Memory B cell (primary cell): ENCODE data around the gene ST8SIA1.
A peak's percentile ranks its signal among the peaks of the same experiment; 100 is the strongest.
"Not testable (repeated sequence)": the region's sequence is repeated elsewhere in the genome, so short reads cannot be mapped to it uniquely, and the experiment has no call there.

ENCODE experiments used
- ATAC-seq: fragments of 150-1000 bp; cut with Tn5 transposase; 2 replicates; pipeline ENCODE4 v1.10.0; 2021; ENCODE audit warnings: low read depth, mild to moderate bottlenecking, moderate library complexity
- DNase-seq, 2 donors: peaks; one replicate each; pipeline ENCODE4 v3.0.0; 2022; ENCODE audit warnings: low spot score in 2 of 2
- H3K27ac Mint-ChIP-seq: one replicate; pipeline ENCODE4 v1.8.0; 2022; ENCODE audit warnings: mild to moderate bottlenecking, moderate library complexity, mixed read lengths
- H3K27me3 Mint-ChIP-seq: one replicate; pipeline ENCODE4 v1.8.0; 2022; ENCODE audit warnings: mixed read lengths
- H3K36me3 Mint-ChIP-seq: one replicate; pipeline ENCODE4 v1.8.0; 2022; ENCODE audit warnings: mild to moderate bottlenecking, mixed read lengths
- H3K4me1 Mint-ChIP-seq: one replicate; pipeline ENCODE4 v1.8.0; 2022; ENCODE audit warnings: mixed read lengths
- H3K4me3 Mint-ChIP-seq: one replicate; pipeline ENCODE4 v1.8.0; 2022; ENCODE audit warnings: mild to moderate bottlenecking, moderate library complexity, mixed read lengths
- H3K9me3 Mint-ChIP-seq: one replicate; pipeline ENCODE4 v1.8.0; 2022; ENCODE audit warnings: mixed read lengths

The ST8SIA1 gene, protein sequence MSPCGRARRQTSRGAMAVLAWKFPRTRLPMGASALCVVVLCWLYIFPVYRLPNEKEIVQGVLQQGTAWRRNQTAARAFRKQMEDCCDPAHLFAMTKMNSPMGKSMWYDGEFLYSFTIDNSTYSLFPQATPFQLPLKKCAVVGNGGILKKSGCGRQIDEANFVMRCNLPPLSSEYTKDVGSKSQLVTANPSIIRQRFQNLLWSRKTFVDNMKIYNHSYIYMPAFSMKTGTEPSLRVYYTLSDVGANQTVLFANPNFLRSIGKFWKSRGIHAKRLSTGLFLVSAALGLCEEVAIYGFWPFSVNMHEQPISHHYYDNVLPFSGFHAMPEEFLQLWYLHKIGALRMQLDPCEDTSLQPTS

DNA sequence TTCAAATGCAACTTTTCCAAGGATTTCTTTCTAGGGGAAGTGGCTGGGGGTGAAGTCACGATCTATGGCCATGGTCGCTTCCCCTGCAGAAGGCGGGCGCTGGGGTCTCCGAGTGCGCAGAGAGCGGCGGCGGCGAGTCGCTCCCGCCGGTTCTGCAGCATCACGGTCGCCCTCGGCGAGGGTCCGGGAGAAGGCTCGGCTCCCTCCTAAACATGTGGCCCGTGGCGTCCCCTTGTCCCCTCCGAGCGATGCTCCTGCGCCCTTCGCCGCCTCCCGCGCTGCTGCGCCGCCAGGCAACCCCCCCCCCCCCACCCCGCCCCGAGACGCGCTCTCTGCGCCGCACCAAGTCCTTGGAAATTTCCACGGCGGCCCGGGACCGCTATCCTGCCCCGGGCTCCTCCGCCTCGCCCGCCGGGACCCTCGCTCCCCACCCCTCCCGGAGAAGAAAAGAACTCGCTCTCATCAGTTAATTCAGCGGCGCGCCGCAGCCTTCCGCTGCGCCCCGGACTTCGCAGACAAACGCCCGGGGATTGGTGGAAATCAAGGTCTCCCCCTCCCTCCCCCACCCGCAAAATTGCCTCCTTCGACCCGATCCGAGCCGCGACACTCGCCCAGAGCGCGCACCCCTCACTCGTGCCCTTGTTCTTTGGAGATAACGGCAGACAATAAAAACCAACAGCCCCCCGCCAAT, at the start of gene ST8SIA1:
ST8SIA1 (minus strand) TSS at position 298 of the 691 bp plus-strand sequence. CDS start 475 bp downstream, outside the sequence.
- no peaks in the 10 kb centered on the region for H3K9me3 Mint-ChIP-seq
- DNase-seq (no peak), ATAC-seq (no peak)
- H3K27ac Mint-ChIP-seq = no peak within 1 kb of the TSS
- H3K27me3 Mint-ChIP-seq = peaks cover 23% of the 10 kb centered on the region
- peaks cover 9% of the 10 kb centered on the region for H3K4me1 Mint-ChIP-seq
- no peaks in the 10 kb centered on the region for H3K36me3 Mint-ChIP-seq
- H3K4me3 Mint-ChIP-seq = peak within 1 kb of the TSS; percentile 89

DNA sequence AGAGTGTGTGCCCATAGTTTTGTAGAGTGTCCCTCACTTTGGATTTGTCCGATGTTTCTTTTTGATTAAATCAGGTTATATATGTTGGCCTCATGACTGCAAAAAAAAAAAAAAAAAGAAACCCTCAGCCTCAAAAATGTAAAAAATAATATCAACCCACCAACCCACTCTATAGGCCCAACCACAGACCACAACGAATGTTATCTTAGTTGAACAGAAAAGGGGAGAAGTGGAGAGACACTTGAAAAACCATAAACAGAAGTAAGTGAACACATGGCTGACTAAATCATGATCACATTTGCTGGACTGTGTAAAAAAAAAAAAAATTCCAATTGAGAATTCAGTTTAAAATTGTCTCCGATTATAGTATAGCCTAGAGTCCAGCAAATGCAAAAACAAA, 45.5 kb upstream of the ST8SIA1 start:
- H3K4me3 Mint-ChIP-seq = no peak overlapping the region
- H3K36me3 Mint-ChIP-seq = no peaks in the 10 kb centered on the region
- no peak for DNase-seq
- peaks cover 4% of the 10 kb centered on the region for H3K27me3 Mint-ChIP-seq
- peaks cover 3% of the 10 kb centered on the region for H3K9me3 Mint-ChIP-seq
- ATAC-seq = no peak
- no peaks in the 10 kb centered on the region for H3K4me1 Mint-ChIP-seq
- no peak overlapping the region for H3K27ac Mint-ChIP-seq

DNA sequence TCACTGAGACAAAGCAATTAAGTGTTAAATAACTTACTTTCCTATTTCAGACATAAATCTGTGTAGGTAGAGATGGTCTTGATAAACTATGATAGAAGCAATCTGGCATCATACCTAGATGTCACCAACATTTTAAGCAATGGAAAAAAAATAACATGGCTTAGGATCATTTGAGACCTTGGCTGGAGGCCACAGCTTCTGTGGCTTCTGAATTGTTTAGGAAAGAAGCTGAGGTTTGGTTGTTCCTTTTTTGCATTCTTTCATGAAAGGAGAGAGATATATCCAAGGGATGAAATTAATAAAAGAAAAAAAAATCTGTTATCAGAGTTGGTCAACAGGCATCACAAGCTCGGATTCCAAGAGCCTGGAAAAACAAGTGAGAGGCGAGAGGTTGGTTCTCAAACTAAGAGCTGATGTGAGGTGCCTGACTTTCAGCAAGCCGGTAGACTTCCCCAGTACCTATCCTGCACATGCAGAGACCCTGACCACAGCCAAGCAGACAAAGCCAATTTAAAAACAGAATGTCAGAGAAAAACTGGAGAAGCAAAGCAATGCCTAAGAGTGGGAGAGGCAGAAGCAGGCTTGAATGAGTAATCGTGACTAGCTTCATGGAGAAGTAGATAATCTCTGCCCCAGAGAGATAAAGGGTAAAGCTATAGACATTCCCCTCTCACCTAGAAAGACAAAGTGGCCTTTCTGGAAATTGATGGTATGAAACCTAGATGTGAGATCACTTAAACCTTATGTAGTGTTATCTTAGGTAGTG, 43.4 kb upstream of the ST8SIA1 start:
- no peaks in the 10 kb centered on the region for H3K36me3 Mint-ChIP-seq
- H3K27ac Mint-ChIP-seq = no peak overlapping the region
- H3K4me1 Mint-ChIP-seq = peaks cover 2% of the 10 kb centered on the region
- no peak overlapping the region for H3K4me3 Mint-ChIP-seq
- H3K27me3 Mint-ChIP-seq = peaks cover 4% of the 10 kb centered on the region
- no peaks in the 10 kb centered on the region for H3K9me3 Mint-ChIP-seq
- ATAC-seq (no peak), DNase-seq (no peak)

DNA sequence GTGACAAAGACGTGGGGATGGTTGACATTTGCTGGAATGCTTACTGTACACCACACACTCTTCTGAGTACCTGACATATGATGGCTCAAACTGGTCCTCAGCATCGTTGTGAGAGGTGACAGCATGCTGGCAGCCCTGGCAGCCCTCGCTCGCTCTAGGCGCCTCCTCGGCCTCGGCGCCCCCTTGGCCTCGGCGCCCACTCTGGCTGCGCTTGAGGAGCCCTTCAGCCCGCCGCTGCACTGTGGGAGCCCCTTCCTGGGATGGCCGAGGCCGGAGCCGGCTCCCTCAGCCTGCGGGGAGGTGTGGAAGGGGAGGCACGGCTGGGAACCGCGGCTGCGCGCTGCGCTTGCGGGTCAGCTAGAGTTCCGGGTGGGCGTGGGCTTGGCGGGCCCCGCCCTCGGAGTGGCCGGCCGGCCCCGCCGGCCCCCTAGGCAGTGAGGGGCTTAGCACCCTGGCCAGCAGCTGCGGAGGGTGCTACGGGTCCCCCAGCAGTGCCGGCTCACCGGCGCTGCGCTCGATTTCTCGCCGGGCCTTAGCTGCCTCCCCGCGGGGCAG, 42.2 kb upstream of the ST8SIA1 start:
- H3K4me1 Mint-ChIP-seq, H3K36me3 Mint-ChIP-seq, ATAC-seq, H3K27ac Mint-ChIP-seq, H3K4me3 Mint-ChIP-seq, H3K9me3 Mint-ChIP-seq, H3K27me3 Mint-ChIP-seq, DNase-seq: not testable (repeated sequence)

DNA sequence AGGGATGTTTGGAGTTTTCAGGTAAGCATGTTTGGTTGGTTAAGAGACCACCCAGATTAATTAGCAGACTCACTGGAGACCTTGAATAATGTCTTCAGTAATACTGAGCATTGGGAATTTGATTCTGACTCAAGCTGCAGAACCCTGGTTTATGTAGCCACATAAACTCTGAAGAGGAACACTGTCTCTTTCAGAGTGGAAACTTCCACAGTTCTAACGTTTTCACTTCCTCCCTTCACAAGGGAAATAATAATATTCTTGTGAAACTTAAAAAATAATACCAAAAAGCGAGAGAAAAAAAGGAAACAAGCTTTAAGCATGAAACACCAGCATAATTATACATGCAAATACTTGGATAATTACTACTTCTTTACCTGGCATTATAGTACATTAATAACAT, 40.0 kb upstream of the ST8SIA1 start:
- Mint-ChIP-seq H3K9me3 (no peaks in the 10 kb centered on the region), H3K27ac (no peak overlapping the region), H3K4me1 (peaks cover 2% of the 10 kb centered on the region), H3K27me3 (no peaks in the 10 kb centered on the region), H3K36me3 (no peaks in the 10 kb centered on the region), H3K4me3 (no peak overlapping the region)
- ATAC-seq = peak; percentile 45
- DNase-seq = no peak

DNA sequence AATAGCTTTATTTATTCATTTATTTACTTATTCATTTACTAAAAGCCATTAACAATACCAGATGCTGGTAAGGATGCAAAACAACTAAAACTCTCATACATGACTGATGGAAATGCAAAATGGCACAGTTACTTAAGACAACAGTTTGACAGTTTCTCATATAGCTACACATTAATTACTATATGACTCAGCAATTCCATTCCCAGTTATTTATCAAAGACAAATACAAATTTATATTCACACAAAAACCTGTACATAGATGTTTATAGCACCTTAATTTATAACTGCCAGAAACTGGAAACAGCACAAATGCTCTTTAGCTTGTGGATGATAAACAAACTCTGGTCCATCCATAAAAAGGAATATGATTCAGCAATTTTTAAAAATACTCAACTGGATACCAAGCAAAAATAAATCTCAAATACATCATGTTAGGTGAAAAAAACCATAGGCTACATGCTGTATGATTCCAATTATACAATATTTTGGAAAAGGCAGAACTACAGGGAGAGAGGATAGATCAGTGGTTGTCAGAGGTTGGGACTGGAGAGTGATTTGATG, 37.9 kb upstream of the ST8SIA1 start:
- ATAC-seq (no peak), DNase-seq (no peak)
- Mint-ChIP-seq H3K4me3 (no peak overlapping the region), H3K36me3 (peaks cover 2% of the 10 kb centered on the region), H3K27ac (no peak overlapping the region), H3K9me3 (peaks cover 12% of the 10 kb centered on the region), H3K4me1 (peaks cover 2% of the 10 kb centered on the region), H3K27me3 (no peaks in the 10 kb centered on the region)

DNA sequence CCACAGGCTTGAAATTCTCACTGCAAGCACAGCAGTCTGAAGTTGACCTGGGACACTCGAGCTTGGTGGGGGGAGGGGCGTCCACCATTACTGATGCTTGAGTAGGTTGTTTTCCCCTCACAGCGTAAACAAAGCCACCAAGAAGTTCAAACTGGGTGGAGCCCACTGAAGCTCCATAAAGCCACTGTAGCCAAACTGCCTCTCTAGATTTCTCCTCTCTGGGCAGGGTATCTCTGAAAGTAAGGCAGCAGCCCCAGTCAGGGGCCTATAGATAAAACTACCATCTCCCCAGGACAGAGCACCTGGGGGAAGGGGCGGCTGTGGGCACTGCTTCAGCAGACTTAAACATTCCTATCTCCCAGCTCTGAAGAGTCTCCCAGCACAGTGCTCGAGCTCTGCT, 31.7 kb upstream of the ST8SIA1 start:
- ATAC-seq (no peak), DNase-seq (no peak)
- Mint-ChIP-seq H3K27ac (no peak overlapping the region), H3K27me3 (peaks cover 5% of the 10 kb centered on the region), H3K36me3 (peaks cover 4% of the 10 kb centered on the region), H3K4me3 (no peak overlapping the region), H3K4me1 (no peaks in the 10 kb centered on the region), H3K9me3 (peaks cover 14% of the 10 kb centered on the region)

DNA sequence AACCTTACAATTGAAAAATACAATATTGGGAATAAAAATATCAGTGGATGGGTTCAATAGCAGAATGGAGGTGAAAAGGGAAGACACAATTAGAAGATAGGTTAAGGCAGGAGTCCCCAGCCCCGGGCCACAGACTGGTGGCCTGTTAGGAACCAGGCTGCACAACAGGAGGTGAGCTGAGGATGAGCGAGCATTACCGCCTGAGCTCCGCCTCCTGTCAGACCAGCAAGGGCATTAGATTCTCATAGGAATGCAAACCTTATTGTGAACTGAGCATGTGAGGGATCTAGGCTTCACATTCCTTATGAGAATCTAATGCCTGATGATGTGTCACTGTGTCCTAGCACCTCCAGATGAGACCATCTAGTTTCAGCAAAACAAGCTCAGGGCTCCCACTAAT, 27.3 kb upstream of the ST8SIA1 start:
- Mint-ChIP-seq H3K9me3 (no peaks in the 10 kb centered on the region), H3K4me1 (no peaks in the 10 kb centered on the region), H3K4me3 (no peak overlapping the region), H3K36me3 (no peaks in the 10 kb centered on the region), H3K27ac (no peak overlapping the region), H3K27me3 (peaks cover 8% of the 10 kb centered on the region)
- ATAC-seq (no peak), DNase-seq (no peak)

DNA sequence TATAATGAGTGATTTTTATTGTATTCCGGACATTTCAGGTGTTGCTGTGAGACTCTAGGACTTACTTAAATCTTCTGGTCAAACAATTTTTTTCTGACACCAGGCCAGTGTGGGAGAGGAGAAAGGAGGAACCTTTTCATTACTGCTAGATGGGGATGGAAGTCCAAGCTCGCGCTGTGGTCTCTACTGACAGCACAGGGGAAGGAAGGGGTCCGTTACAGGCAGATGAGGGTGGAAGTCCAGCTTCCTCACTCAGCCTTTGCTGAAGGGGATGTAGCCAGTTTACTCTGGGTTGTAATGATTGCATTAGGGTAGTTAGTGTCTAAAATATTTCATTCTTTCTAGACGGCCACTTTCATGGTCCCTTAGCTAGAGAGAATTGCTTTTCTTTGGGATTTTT, 26.3 kb upstream of the ST8SIA1 start:
- H3K9me3 Mint-ChIP-seq = no peaks in the 10 kb centered on the region

DNA sequence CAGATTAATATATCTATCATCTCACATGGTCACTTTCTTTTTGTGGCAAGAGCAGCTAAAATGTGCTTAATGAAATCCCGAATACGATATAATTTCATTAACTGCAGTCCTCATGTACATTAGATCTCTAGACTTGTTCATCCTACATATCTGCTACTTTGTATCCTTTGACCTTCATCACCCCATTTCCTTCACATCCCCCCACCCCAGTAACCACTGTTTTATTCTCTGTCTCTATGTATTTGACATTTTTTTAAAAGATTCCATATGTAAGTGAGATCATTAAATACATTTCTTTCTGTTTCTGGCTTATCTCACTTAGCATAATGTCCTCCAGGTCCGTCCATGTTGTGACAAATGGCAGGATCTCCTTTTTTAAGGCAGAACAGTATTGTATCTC, 23.0 kb upstream of the ST8SIA1 start:
- Mint-ChIP-seq H3K4me3 (no peak overlapping the region), H3K36me3 (no peaks in the 10 kb centered on the region), H3K4me1 (no peaks in the 10 kb centered on the region), H3K9me3 (no peaks in the 10 kb centered on the region), H3K27me3 (peaks cover 10% of the 10 kb centered on the region), H3K27ac (no peak overlapping the region)
- DNase-seq = no peak
- ATAC-seq = no peak

More for the DNA sequence above, 26.3 kb upstream of the ST8SIA1 start:
- no peak overlapping the region for H3K27ac Mint-ChIP-seq
- no peaks in the 10 kb centered on the region for H3K36me3 Mint-ChIP-seq
- ATAC-seq (no peak), DNase-seq (no peak)
- H3K4me3 Mint-ChIP-seq = no peak overlapping the region
- peaks cover 9% of the 10 kb centered on the region for H3K27me3 Mint-ChIP-seq
- no peaks in the 10 kb centered on the region for H3K4me1 Mint-ChIP-seq

DNA sequence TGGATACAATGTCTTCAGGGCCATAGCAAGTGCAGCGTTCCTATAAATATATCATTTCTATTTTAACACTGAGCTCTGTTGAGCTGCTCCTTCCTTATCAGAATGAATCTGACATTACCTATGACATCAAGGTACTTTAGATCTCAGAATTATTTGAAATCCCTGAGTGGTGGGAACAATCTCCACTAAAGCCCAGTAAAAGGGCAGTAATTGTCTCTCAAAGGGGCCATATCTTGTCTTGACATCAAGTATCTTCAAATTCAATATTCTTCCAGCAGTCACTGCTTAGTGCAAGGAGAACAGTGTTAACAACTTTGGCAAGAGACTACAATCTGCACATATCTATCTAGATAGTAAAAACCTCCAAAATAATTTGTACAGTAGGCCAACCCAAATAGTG, 21.7 kb upstream of the ST8SIA1 start:
- ATAC-seq = no peak
- Mint-ChIP-seq H3K36me3 (no peaks in the 10 kb centered on the region), H3K27me3 (peaks cover 6% of the 10 kb centered on the region), H3K4me3 (no peak overlapping the region), H3K27ac (no peak overlapping the region), H3K4me1 (no peaks in the 10 kb centered on the region), H3K9me3 (no peaks in the 10 kb centered on the region)
- no peak for DNase-seq

DNA sequence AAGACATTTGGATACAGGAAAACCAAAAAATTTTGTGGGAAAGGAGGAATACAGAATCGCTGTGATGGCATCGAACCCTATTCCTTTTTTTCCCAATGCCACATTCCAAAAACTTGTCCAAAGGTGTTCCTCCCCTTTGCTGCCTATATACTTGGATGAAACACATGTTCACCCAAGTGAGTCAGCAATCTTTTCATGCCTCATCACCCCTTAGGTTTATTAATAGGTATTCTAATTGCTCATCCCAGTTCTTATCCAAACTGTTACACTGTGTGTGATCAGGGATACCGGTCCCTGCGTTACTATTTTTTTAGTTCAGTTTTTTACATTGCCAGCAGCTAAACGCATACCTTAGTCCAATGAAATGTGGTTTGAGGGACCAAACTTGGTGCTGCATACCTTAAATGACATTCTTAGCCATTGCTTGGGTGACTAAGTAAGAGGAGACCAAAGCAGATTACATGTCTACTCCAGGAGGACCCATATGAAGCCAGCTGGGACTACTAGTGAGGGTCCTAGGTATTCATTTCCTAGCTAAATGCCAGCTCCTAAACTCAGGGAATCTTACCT, 20.6 kb upstream of the ST8SIA1 start:
- DNase-seq (no peak), ATAC-seq (no peak)
- H3K27ac Mint-ChIP-seq = no peak overlapping the region
- H3K9me3 Mint-ChIP-seq = no peaks in the 10 kb centered on the region
- H3K4me1 Mint-ChIP-seq = no peaks in the 10 kb centered on the region
- H3K27me3 Mint-ChIP-seq = peaks cover 5% of the 10 kb centered on the region
- H3K36me3 Mint-ChIP-seq = no peaks in the 10 kb centered on the region
- no peak overlapping the region for H3K4me3 Mint-ChIP-seq

DNA sequence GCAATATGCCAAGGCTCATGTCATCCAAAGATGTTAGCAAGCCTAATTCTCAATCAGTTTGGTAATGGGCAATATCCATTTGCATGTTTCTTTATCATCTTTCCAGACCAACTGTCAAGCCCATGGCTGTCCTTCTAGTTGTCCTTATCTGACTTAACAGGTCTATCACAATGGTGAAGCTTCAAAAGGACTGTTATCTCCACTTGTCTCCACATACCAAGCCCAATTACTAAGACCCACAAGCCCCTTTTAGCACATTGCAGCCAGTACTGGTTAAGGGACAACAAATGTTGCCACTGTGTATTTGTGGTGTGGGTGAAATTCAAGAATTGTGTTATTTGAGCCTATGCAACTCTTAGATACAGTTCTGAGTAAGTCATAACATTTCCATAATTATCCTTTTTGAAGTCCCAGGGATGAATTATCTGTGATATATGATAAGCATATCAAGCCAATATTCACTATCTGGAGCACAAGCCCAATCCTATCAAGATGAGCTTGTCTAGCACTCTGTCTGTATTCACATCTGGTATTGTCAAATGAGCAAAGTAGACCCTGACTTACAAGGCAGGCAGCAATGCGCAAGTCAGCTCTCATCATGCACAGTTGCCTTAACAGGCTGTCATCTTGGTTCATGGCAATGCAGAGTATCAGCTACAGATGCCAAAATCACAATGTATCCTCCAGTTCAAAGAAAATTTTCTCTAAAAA, 19.3 kb upstream of the ST8SIA1 start:
- H3K9me3 Mint-ChIP-seq = no peaks in the 10 kb centered on the region
- H3K4me1 Mint-ChIP-seq = no peaks in the 10 kb centered on the region
- no peak overlapping the region for H3K4me3 Mint-ChIP-seq
- H3K36me3 Mint-ChIP-seq = no peaks in the 10 kb centered on the region
- ATAC-seq (no peak), DNase-seq (no peak)
- no peak overlapping the region for H3K27ac Mint-ChIP-seq
- peaks cover 3% of the 10 kb centered on the region for H3K27me3 Mint-ChIP-seq
